Natural killer cell (primary cell): ENCODE data around the gene MAT2B. TPM values are rescaled to one million over a fixed set of nuclear protein-coding genes. Genes with fewer than 3 reads are reported as not detected.
A peak's percentile ranks its signal among the peaks of the same experiment; 100 is the strongest.

Experiments
- ATAC-seq, 3 donors: fragments of 150-1000 bp in 2 of 3; fragments of 200-7000 bp in 1 of 3; cut with Tn5 transposase; 1 replicate in 1 of 3; 2 replicates in 2 of 3; pipeline ENCODE4 v1.10.0; 2021; ENCODE audit warnings: mild to moderate bottlenecking in 2 of 3, moderate library complexity in 2 of 3
- DNase-seq, 2 donors: peaks; one replicate each; pipeline versions ENCODE4 v3.0.0 to v3.0.0-alpha.2; 2013 to 2021; ENCODE audit warnings: mixed read lengths in 1 of 2
- H3K27ac ChIP-seq: one replicate; pipeline ENCODE4 v1.5.1; 2013; ENCODE audit warnings: mild to moderate bottlenecking, low read length
- H3K27me3 ChIP-seq: one replicate; pipeline ENCODE4 v1.6.1; 2013; ENCODE audit warnings: low read length; ENCODE audit not compliant: control insufficient read depth, insufficient read depth
- H3K36me3 ChIP-seq: one replicate; pipeline ENCODE4 v1.6.1; 2013; ENCODE audit warnings: low read length; ENCODE audit not compliant: control insufficient read depth, insufficient read depth
- H3K4me1 ChIP-seq: one replicate; pipeline ENCODE4 v1.6.1; 2013; ENCODE audit warnings: low read length; ENCODE audit not compliant: control insufficient read depth, insufficient read depth
- H3K4me3 ChIP-seq: one replicate; pipeline ENCODE4 v1.5.1; 2013; ENCODE audit warnings: low read length
- H3K9me3 ChIP-seq: one replicate; pipeline ENCODE4 v1.6.1; 2013; ENCODE audit warnings: low read length; ENCODE audit not compliant: control insufficient read depth, insufficient read depth
- H3K27ac Mint-ChIP-seq, 2 donors: one replicate each; pipeline ENCODE4 v1.8.0; 2022; ENCODE audit warnings: mild to moderate bottlenecking in 2 of 2, mixed read lengths in 2 of 2, moderate library complexity in 1 of 2
- H3K27me3 Mint-ChIP-seq, 2 donors: one replicate each; pipeline ENCODE4 v1.8.0; 2022; ENCODE audit warnings: low read depth in 2 of 2, mixed read lengths in 2 of 2
- H3K36me3 Mint-ChIP-seq: one replicate; pipeline ENCODE4 v1.8.0; 2022; ENCODE audit warnings: mixed read lengths
- H3K4me1 Mint-ChIP-seq, 2 donors: one replicate each; pipeline ENCODE4 v1.8.0; 2022; ENCODE audit warnings: mixed read lengths in 2 of 2
- H3K4me3 Mint-ChIP-seq: one replicate; pipeline ENCODE4 v1.8.0; 2022; ENCODE audit warnings: mild to moderate bottlenecking, moderate library complexity, mixed read lengths
- H3K9me3 Mint-ChIP-seq, 2 donors: one replicate each; pipeline ENCODE4 v1.8.0; 2022; ENCODE audit warnings: mixed read lengths in 2 of 2
- WGBS: methylation state at CpG from one replicate; pipeline ENCODE4 v1.1.7; 2013; ENCODE audit warnings: missing lambda C conversion rate; ENCODE audit not compliant: insufficient coverage; 5-methylcytosine and 5-hydroxymethylcytosine counted together
- intact Hi-C: fragments of 100-400 bp; cut with micrococcal nuclease; formaldehyde crosslinking; loops from one replicate; pipeline ENCODE4 v1.14.2; 2022
- total RNA-seq, 4 donors: library from RNA; stranded (reverse); fragments of 120-200 nt in 1 of 4; gene quantifications; one replicate each; pipeline versions ENCODE4 v1.2.3 to v1.2.4, GENCODE V29; 2013 to 2022
- TF ChIP-seq, protein P1 (sequence below): fragments of 200-600 bp; IDR thresholded peaks from one replicate; pipeline ENCODE4 v1.8.0; 2022; ENCODE audit warnings: antibody characterized with exemption

The MAT2B gene
- total RNA-seq, 3 donors from 2014 or later (not counting 1 experiment from before 2014, with no cell fraction given), result 68.5 to 99.0 (median 80.7) TPM

DNA sequence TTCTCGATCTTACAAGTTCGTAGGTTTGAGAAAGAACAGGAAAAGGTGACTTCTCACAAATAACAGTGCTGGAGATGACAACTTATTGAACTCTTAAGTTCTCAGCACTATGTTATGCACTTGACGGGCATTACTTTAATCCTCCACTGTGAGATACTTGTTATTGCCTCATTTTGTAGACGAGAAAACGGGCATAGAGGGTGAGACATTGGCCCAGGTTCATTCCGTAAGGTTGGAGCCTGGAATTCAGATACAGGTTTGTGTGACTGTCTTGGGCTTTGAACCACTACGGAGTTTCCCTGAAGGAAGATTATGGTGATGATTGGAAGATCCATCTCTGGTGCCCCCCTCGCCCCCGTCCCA is 657 bp downstream of the MAT2B start:
- no peaks in the 10 kb centered on the region for H3K27me3 ChIP-seq
- H3K9me3 Mint-ChIP-seq, result no peaks in the 10 kb centered on the region
- peak overlapping the region; percentile 99 to 100 for H3K27ac Mint-ChIP-seq
- H3K36me3 ChIP-seq, result peaks cover 7% of the 10 kb centered on the region
- DNase-seq (peak in 1 of 2 donors; percentile 23), ATAC-seq (peak; percentile 10 to 18 (median 12))
- peak overlapping the region; percentile 99 for H3K27ac ChIP-seq
- peak overlapping the region; percentile 92 for H3K4me3 ChIP-seq
- TF ChIP-seq, protein P1, sequence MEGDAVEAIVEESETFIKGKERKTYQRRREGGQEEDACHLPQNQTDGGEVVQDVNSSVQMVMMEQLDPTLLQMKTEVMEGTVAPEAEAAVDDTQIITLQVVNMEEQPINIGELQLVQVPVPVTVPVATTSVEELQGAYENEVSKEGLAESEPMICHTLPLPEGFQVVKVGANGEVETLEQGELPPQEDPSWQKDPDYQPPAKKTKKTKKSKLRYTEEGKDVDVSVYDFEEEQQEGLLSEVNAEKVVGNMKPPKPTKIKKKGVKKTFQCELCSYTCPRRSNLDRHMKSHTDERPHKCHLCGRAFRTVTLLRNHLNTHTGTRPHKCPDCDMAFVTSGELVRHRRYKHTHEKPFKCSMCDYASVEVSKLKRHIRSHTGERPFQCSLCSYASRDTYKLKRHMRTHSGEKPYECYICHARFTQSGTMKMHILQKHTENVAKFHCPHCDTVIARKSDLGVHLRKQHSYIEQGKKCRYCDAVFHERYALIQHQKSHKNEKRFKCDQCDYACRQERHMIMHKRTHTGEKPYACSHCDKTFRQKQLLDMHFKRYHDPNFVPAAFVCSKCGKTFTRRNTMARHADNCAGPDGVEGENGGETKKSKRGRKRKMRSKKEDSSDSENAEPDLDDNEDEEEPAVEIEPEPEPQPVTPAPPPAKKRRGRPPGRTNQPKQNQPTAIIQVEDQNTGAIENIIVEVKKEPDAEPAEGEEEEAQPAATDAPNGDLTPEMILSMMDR, result no peak
- H3K36me3 Mint-ChIP-seq, result no peaks in the 10 kb centered on the region
- H3K4me1 ChIP-seq, result peaks cover 25% of the 10 kb centered on the region
- 0% methylated on average over 7 of the region's 9 CpGs for WGBS
- intact Hi-C loops, result loop anchor here (1.0 kb wide), 1 partner anchor 69 kb away; the partner anchor contains the start of gene CCNG1
- H3K4me1 Mint-ChIP-seq, result peaks cover 74 to 78% of the 10 kb centered on the region in 2 donors
- H3K27me3 Mint-ChIP-seq, result no peaks in the 10 kb centered on the region
- no peaks in the 10 kb centered on the region for H3K9me3 ChIP-seq
- H3K4me3 Mint-ChIP-seq, result peak overlapping the region; percentile 98

DNA sequence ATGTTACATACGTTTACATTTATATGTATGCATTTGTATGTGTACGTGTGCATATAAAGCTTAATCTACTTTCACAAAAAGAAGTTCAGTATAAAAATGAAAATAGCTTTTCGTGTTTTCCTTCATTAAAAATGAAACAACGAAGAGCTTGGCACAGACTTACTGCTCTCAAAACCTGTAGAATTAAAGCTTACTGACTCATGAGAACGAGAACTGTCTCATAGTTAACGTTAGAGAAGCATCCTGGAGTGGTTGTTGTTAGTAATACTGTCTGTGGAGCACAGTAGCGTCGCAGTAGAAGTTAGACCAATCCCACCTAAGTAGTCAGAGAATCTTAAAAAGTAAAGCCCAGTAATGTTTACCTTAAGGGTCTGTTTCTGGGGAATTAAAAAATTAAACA is 1.3 kb downstream of the MAT2B start:
- H3K4me1 Mint-ChIP-seq, result peaks cover 75 to 79% of the 10 kb centered on the region in 2 donors
- H3K4me3 Mint-ChIP-seq, result peak overlapping the region; percentile 98
- peak overlapping the region; percentile 99 to 100 for H3K27ac Mint-ChIP-seq
- no peaks in the 10 kb centered on the region for H3K27me3 ChIP-seq
- H3K36me3 ChIP-seq, result peaks cover 7% of the 10 kb centered on the region
- H3K27ac ChIP-seq, result peak overlapping the region; percentile 99
- ATAC-seq, result peak in 1 of 3 donors; percentile 18
- no peaks in the 10 kb centered on the region for H3K9me3 ChIP-seq
- no peaks in the 10 kb centered on the region for H3K27me3 Mint-ChIP-seq
- peaks cover 25% of the 10 kb centered on the region for H3K4me1 ChIP-seq
- DNase-seq, result peak in 1 of 2 donors; percentile 56
- TF ChIP-seq, protein P1, result no peak
- no peaks in the 10 kb centered on the region for H3K36me3 Mint-ChIP-seq
- no peaks in the 10 kb centered on the region for H3K9me3 Mint-ChIP-seq
- WGBS, result under 1% methylated on average over 8 of the region's 8 CpGs
- peak overlapping the region; percentile 92 for H3K4me3 ChIP-seq
- intact Hi-C loops, result loop anchor here (1.0 kb wide), 1 partner anchor 69 kb away; the partner anchor contains the start of gene CCNG1

DNA sequence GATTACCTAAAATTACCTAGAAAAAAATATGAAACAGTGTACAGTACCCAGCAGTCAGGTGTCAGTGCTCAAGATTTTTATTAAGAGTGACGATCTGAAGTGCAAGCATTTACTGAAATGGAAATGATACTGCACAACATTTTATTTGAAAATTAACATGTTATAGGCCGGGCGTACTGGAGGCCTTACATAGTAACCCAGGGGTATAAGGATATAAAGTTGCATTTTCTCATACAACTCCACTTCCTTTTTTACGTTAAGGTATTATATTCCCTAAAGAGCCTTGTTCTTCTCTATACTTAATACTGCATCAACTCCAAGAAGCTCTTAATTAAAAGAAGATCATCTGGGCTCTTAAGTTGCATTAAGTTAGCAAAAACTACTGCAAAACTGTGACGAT is 3.3 kb downstream of the MAT2B start:
- Mint-ChIP-seq H3K27me3 (no peaks in the 10 kb centered on the region), H3K4me1 (peaks cover 79 to 85% of the 10 kb centered on the region in 2 donors), H3K36me3 (no peaks in the 10 kb centered on the region), H3K27ac (peak overlapping the region; percentile 99 to 100), H3K9me3 (no peaks in the 10 kb centered on the region), H3K4me3 (peak overlapping the region; percentile 98)
- Histone ChIP-seq H3K36me3 (peaks cover 26% of the 10 kb centered on the region), H3K27ac (peak overlapping the region; percentile 99), H3K27me3 (no peaks in the 10 kb centered on the region), H3K4me3 (peak overlapping the region; percentile 7), H3K9me3 (no peaks in the 10 kb centered on the region), H3K4me1 (peaks cover 30% of the 10 kb centered on the region)
- ATAC-seq (no peak), DNase-seq (peak in 1 of 2 donors; percentile 6)
- intact Hi-C loops, result no loop called here
- TF ChIP-seq, protein P1, result no peak
- 13% methylated on average over 2 of the region's 5 CpGs for WGBS
